ENCODE data around the gene DRC3.
A peak's percentile ranks its signal among the peaks of the same experiment; 100 is the strongest.

The DRC3 gene

GRCh38 chr17:17959520-17960361, 12.9 kb upstream of the DRC3 start:
- Histone ChIP-seq H3K27me3 (ENCODE audit: control insufficient read depth, insufficient read depth, low read length) (no peaks in the 10 kb centered on the region), H3K4me1 (ENCODE audit: control insufficient read depth, insufficient read depth, low read length) (peaks cover 6% of the 10 kb centered on the region), H3K4me3 (ENCODE audit: low read depth, low read length) (no peak overlapping the region), H3K9ac (ENCODE audit: low read depth, low read length) (no peak overlapping the region), H3K36me3 (ENCODE audit: control insufficient read depth, insufficient read depth, low read length) (no peaks in the 10 kb centered on the region), H3K9me3 (ENCODE audit: control insufficient read depth, insufficient read depth, low read length) (no peaks in the 10 kb centered on the region)

DNA sequence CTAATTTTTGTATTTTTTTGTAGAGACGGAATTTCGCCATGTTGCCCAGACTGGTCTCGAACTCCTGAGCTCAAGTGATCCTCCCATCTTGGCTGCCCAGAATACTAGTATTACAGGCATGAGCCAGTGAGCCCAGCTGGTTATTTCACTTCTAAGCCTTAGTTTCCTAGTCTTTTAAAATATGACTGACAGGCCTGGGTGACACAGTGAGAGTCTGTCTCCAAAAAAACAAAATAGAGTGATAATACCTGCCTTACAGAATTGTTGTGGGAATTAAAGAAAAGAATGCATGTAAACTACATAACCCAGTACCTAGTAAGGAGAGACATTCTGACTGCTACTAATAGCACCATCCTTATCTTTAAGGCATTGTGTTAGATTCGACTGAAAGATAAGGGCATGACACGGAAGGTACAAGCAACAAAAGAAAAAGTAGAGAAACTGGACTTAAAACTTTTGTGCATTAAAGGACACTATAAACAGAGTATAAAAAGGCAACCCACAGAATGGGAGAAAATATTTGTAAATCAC, 12.1 kb upstream of the DRC3 start:
- H3K27me3 ChIP-seq (ENCODE audit: control insufficient read depth, insufficient read depth, low read length) = no peaks in the 10 kb centered on the region
- H3K4me1 ChIP-seq (ENCODE audit: control insufficient read depth, insufficient read depth, low read length) = peaks cover 6% of the 10 kb centered on the region
- H3K9me3 ChIP-seq (ENCODE audit: control insufficient read depth, insufficient read depth, low read length) = no peaks in the 10 kb centered on the region
- H3K9ac ChIP-seq (ENCODE audit: low read depth, low read length) = no peak overlapping the region
- H3K4me3 ChIP-seq (ENCODE audit: low read depth, low read length) = no peak overlapping the region
- H3K36me3 ChIP-seq (ENCODE audit: control insufficient read depth, insufficient read depth, low read length) = no peaks in the 10 kb centered on the region

DNA sequence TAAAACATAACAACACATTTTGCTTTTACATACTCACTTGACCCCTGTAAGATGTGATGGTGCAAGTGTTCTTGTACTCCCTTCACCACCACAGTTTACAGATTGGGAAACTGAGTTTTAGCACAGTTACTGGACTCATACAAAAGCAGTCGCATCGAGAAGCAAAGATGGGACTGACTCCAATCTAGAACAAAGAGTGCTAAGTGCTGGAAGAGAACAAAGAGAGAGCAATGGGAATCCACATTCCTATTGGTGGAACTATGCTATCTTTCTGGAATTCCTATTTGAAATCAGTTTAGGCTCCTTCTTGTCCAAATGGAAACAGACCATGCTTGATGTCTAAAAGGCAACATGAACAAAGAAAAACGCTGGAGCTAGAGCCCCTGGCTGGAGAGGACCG, 9.6 kb upstream of the DRC3 start:
- Histone ChIP-seq H3K36me3 (ENCODE audit: control insufficient read depth, insufficient read depth, low read length) (no peaks in the 10 kb centered on the region), H3K4me3 (ENCODE audit: low read depth, low read length) (no peak overlapping the region), H3K9me3 (ENCODE audit: control insufficient read depth, insufficient read depth, low read length) (no peaks in the 10 kb centered on the region), H3K9ac (ENCODE audit: low read depth, low read length) (no peak overlapping the region), H3K4me1 (ENCODE audit: control insufficient read depth, insufficient read depth, low read length) (peaks cover 6% of the 10 kb centered on the region), H3K27me3 (ENCODE audit: control insufficient read depth, insufficient read depth, low read length) (no peaks in the 10 kb centered on the region)

- H3K9ac ChIP-seq (ENCODE audit: low read depth, low read length) = no peak overlapping the region
- H3K9me3 ChIP-seq (ENCODE audit: control insufficient read depth, insufficient read depth, low read length) = no peaks in the 10 kb centered on the region
- no peaks in the 10 kb centered on the region for H3K36me3 ChIP-seq (ENCODE audit: control insufficient read depth, insufficient read depth, low read length)
- H3K4me3 ChIP-seq (ENCODE audit: low read depth, low read length) = no peak overlapping the region
- no peaks in the 10 kb centered on the region for H3K27me3 ChIP-seq (ENCODE audit: control insufficient read depth, insufficient read depth, low read length)
- no peaks in the 10 kb centered on the region for H3K4me1 ChIP-seq (ENCODE audit: control insufficient read depth, insufficient read depth, low read length)
These were observed 8.8 kb upstream of the DRC3 start for GRCh38 chr17:17963694-17964436.

DNA sequence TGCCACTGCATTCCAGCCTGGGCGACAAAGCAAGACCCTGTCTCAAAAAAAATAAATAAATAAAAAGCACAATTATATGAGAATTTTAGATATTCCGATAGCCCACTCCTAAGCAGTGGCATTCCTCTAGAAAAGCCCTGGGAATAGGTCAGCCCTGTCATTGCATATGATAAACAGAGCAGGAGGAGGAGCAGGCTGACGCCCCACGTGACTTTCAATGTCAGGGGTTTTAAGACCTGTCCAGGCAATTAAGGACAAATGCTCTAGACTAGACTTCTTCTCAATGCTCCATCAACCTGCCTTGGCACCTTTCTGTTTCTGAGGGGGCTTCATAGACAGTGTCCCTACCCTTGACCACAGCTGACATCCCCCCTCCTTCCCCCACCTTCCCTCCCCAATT, 8.0 kb upstream of the DRC3 start:
- no peaks in the 10 kb centered on the region for H3K9me3 ChIP-seq (ENCODE audit: control insufficient read depth, insufficient read depth, low read length)
- H3K27me3 ChIP-seq (ENCODE audit: control insufficient read depth, insufficient read depth, low read length) = no peaks in the 10 kb centered on the region
- no peak overlapping the region for H3K9ac ChIP-seq (ENCODE audit: low read depth, low read length)
- no peaks in the 10 kb centered on the region for H3K4me1 ChIP-seq (ENCODE audit: control insufficient read depth, insufficient read depth, low read length)
- H3K36me3 ChIP-seq (ENCODE audit: control insufficient read depth, insufficient read depth, low read length) = no peaks in the 10 kb centered on the region
- no peak overlapping the region for H3K4me3 ChIP-seq (ENCODE audit: low read depth, low read length)

- H3K9me3 ChIP-seq (ENCODE audit: control insufficient read depth, insufficient read depth, low read length) = no peaks in the 10 kb centered on the region
- H3K9ac ChIP-seq (ENCODE audit: low read depth, low read length) = no peak overlapping the region
- no peaks in the 10 kb centered on the region for H3K4me1 ChIP-seq (ENCODE audit: control insufficient read depth, insufficient read depth, low read length)
- no peak overlapping the region for H3K4me3 ChIP-seq (ENCODE audit: low read depth, low read length)
- H3K36me3 ChIP-seq (ENCODE audit: control insufficient read depth, insufficient read depth, low read length) = no peaks in the 10 kb centered on the region
- no peaks in the 10 kb centered on the region for H3K27me3 ChIP-seq (ENCODE audit: control insufficient read depth, insufficient read depth, low read length)
These were observed 7.4 kb upstream of the DRC3 start for GRCh38 chr17:17965152-17965721.

DNA sequence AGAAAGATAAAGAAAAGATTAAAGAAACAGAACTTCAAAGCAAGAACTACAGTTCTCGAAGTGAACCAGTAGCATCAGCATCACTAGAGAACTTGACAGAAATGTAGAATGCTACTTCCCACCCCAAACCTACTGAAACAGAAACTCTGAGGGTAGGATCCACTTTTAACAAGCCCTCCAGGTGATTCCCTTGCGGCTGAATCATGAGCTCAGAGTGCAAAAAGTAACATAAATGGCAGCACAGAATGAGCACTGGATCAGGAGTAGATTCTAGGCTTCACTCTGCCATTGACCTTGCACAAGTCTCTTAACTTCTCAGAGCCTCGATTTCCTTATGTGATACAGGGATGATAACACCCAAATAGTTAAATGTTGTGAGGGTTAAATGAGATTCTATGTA, 6.3 kb upstream of the DRC3 start:
- no peaks in the 10 kb centered on the region for H3K9me3 ChIP-seq (ENCODE audit: control insufficient read depth, insufficient read depth, low read length)
- no peak overlapping the region for H3K4me3 ChIP-seq (ENCODE audit: low read depth, low read length)
- H3K4me1 ChIP-seq (ENCODE audit: control insufficient read depth, insufficient read depth, low read length) = no peaks in the 10 kb centered on the region

DNA sequence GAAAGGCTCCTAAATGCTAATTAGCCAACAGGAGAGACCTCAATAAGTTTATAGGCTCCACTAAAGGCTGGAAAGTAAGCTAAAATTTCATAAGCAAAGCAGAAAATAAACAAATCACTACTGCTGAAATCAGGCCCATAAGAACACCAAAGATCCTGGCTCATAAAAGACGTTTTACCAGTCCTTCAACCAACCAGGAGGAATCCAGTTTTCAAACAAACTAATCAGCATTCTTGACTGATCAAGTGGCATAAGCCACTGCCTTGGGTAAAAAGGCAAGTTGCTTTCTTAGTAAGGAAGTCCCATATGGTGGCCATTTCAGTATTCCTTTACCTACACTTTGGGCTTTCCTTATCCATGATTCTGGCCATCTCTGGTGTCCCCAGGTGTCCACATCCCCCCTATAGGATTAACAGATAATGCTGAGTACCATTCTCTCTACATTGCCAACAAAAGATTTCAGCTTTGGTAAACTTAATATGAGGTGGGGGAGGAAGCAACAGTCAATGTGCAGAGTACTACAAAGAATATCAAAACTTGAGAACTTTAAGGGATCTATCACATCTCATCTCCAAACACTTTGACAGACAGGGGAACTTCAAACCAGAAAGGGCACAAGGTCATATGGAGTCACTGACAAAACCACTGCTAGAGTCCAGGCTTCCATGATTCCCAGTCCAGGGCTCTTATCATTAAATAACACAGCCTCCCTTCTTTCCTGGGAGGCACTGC, 1.8 kb upstream of the DRC3 start:
- Histone ChIP-seq H3K4me3 (ENCODE audit: low read depth, low read length) (no peak overlapping the region), H3K36me3 (ENCODE audit: control insufficient read depth, insufficient read depth, low read length) (no peaks in the 10 kb centered on the region), H3K4me1 (ENCODE audit: control insufficient read depth, insufficient read depth, low read length) (peaks cover 2% of the 10 kb centered on the region), H3K9me3 (ENCODE audit: control insufficient read depth, insufficient read depth, low read length) (no peaks in the 10 kb centered on the region), H3K27me3 (ENCODE audit: control insufficient read depth, insufficient read depth, low read length) (no peaks in the 10 kb centered on the region), H3K9ac (ENCODE audit: low read depth, low read length) (no peak overlapping the region)

More for the DNA sequence above, 6.3 kb upstream of the DRC3 start:
- no peak overlapping the region for H3K9ac ChIP-seq (ENCODE audit: low read depth, low read length)
- no peaks in the 10 kb centered on the region for H3K27me3 ChIP-seq (ENCODE audit: control insufficient read depth, insufficient read depth, low read length)
- no peaks in the 10 kb centered on the region for H3K36me3 ChIP-seq (ENCODE audit: control insufficient read depth, insufficient read depth, low read length)

DNA sequence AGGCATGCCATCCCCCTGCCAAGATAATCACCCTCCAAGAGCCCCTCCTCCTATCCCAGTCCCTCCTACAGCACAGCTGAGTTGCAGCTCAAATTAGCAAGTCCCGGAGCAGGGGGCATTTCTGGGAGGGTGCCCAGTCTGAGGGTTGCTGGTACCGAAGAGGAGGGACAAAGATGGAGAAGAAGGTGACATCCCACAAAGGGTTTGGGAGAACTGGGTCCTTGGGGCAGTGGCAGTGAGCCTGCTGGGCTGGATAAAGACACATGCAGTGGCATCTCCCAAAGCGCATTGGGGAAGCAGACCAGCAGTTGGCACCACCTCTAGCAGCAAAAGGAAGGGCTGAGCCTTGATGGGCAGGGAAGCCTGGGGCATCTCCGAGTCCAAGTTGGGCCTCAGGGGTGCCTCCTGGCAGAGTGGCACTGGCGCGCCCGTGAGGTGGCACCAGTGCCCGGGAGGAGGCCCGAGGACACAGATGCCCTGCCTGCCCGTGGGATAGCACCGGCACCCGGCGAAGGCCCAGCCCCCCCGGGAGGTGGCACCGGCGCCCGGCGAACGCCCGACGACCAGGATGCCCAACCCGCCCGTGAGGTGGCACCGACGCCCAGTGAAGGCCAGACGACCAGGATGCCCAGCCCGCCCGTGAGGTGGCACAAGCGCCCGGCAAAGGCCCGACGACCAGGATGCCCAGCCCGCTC, 1.1 kb upstream of the DRC3 start:
- Histone ChIP-seq H3K9ac (ENCODE audit: low read depth, low read length) (no peak overlapping the region), H3K27me3 (ENCODE audit: control insufficient read depth, insufficient read depth, low read length) (no peaks in the 10 kb centered on the region), H3K36me3 (ENCODE audit: control insufficient read depth, insufficient read depth, low read length) (no peaks in the 10 kb centered on the region), H3K4me1 (ENCODE audit: control insufficient read depth, insufficient read depth, low read length) (peaks cover 2% of the 10 kb centered on the region), H3K9me3 (ENCODE audit: control insufficient read depth, insufficient read depth, low read length) (no peaks in the 10 kb centered on the region), H3K4me3 (ENCODE audit: low read depth, low read length) (peak overlapping the region; percentile 64)

- H3K4me1 ChIP-seq (ENCODE audit: control insufficient read depth, insufficient read depth, low read length) = peaks cover 2% of the 10 kb centered on the region
These were observed 241 bp downstream of the DRC3 start for GRCh38 chr17:17972952-17973254.

DNA sequence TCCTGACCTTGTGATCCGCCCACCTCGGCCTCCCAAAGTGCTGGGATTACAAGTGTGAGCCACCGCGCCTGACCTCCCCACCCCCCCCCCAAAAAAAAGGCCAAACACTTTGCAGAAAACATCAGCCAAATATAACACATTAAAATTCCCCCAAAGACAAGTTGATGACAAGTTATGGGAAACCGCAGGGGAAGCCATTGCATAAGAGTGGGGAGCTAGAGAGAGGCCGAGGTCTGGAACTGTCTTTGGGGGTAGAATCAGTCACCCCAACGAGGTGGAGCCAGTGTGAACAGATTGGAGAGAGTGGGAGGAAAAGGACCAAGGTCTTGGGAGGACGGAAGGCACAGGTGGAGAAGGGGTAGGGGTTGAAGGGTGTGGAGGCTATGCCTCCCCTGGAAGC, 2.8 kb downstream of the DRC3 start:
- peaks cover 2% of the 10 kb centered on the region for H3K4me1 ChIP-seq (ENCODE audit: control insufficient read depth, insufficient read depth, low read length)
- H3K27me3 ChIP-seq (ENCODE audit: control insufficient read depth, insufficient read depth, low read length) = no peaks in the 10 kb centered on the region
- H3K36me3 ChIP-seq (ENCODE audit: control insufficient read depth, insufficient read depth, low read length) = no peaks in the 10 kb centered on the region
- H3K4me3 ChIP-seq (ENCODE audit: low read depth, low read length) = no peak overlapping the region
- H3K9ac ChIP-seq (ENCODE audit: low read depth, low read length) = no peak overlapping the region
- H3K9me3 ChIP-seq (ENCODE audit: control insufficient read depth, insufficient read depth, low read length) = no peaks in the 10 kb centered on the region

More at GRCh38 chr17:17972952-17973254, 241 bp downstream of the DRC3 start:
- no peak overlapping the region for H3K9ac ChIP-seq (ENCODE audit: low read depth, low read length)
- H3K27me3 ChIP-seq (ENCODE audit: control insufficient read depth, insufficient read depth, low read length) = no peaks in the 10 kb centered on the region
- H3K36me3 ChIP-seq (ENCODE audit: control insufficient read depth, insufficient read depth, low read length) = no peaks in the 10 kb centered on the region
- peak overlapping the region; percentile 84 for H3K4me3 ChIP-seq (ENCODE audit: low read depth, low read length)
- H3K9me3 ChIP-seq (ENCODE audit: control insufficient read depth, insufficient read depth, low read length) = no peaks in the 10 kb centered on the region
